Measurements from ENCODE around the gene UBE2F.

- no peak for TF ChIP-seq POLR2AphosphoS5 (IDR thresholded peaks at IDR 0.05; ENCODE audit: low read depth, low read length)
- no peak for TF ChIP-seq TAF1 (IDR thresholded peaks at IDR 0.05; ENCODE audit: low read depth, low read length)
- TF ChIP-seq POLR2A (IDR thresholded peaks at IDR 0.05; ENCODE audit: low read depth, low read length), result no peak
- TF ChIP-seq PAX5 (IDR thresholded peaks at IDR 0.05; ENCODE audit: insufficient read depth, low read length, severe bottlenecking), result no peak
- TF ChIP-seq SPI1 (IDR thresholded peaks at IDR 0.05; ENCODE audit: low read depth, low read length), result no peak
- TF ChIP-seq POU2F2 (IDR thresholded peaks at IDR 0.05; ENCODE audit: low read depth, low read length), result no peak
Observed at GRCh38 chr2:237980087-237980486, 13.3 kb downstream of the UBE2F start.
